ENCODE measurements around the gene FAM151B. TPM values are rescaled to one million over a fixed set of nuclear protein-coding genes. Genes with fewer than 3 reads are reported as not detected.

Gene FAM151B
- total and polyA plus RNA-seq, 3 donors from 2014 or later: 2.8 to 5.0 (median 2.8) TPM

GRCh38 chr5:80508844-80509243, 20.9 kb downstream of the FAM151B start:
- H3K9me3 ChIP-seq: no peaks in the 10 kb centered on the region
- no peak overlapping the region for H3K27ac ChIP-seq
- no peak for DNase-seq
- intact Hi-C loops (cut with DNase I; ENCODE audit: low total_unique reads): no loop called here
- H3K36me3 ChIP-seq (ENCODE audit: low read depth, missing control alignments): no peaks in the 10 kb centered on the region
- H3K27me3 ChIP-seq: no peaks in the 10 kb centered on the region
- no peak overlapping the region for H3K4me3 ChIP-seq
- no peaks in the 10 kb centered on the region for H3K4me1 ChIP-seq
- TF ChIP-seq CTCF (IDR thresholded peaks at IDR 0.05) (no peak), POLR2A (IDR thresholded peaks at IDR 0.05) (no peak)
- WGBS, 2 donors: 92 to 96% methylated on average over 6 of the region's 6 CpGs

DNA sequence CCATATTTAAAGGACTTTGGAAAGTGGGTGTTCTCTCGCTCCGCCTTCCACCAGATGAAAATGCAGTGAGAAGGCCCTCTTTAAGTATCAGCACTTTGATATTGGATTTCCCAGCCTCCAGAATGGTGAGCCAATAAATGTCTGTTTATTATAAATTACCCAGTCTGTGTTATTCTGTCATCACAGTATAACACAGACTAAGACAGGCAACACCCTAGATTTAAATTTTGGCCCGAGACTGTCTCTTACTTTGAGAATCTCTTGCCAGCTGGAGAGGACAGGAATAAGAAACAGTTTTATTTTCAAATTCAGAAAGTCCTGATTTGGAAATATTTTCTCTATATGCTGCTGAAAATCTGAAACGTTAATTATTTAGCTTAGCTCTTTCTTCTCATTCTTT, 21.5 kb downstream of the FAM151B start:
- no peaks in the 10 kb centered on the region for H3K4me1 ChIP-seq
- no peak overlapping the region for H3K4me3 ChIP-seq
- H3K27me3 ChIP-seq: no peaks in the 10 kb centered on the region
- intact Hi-C loops (cut with DNase I; ENCODE audit: low total_unique reads): no loop called here
- 90 to 92% methylated on average over 4 of the region's 4 CpGs for WGBS, 2 donors
- no peaks in the 10 kb centered on the region for H3K9me3 ChIP-seq
- DNase-seq: no peak
- TF ChIP-seq POLR2A (IDR thresholded peaks at IDR 0.05) (no peak), CTCF (IDR thresholded peaks at IDR 0.05) (no peak)
- no peak overlapping the region for H3K27ac ChIP-seq
- no peaks in the 10 kb centered on the region for H3K36me3 ChIP-seq (ENCODE audit: low read depth, missing control alignments)

DNA sequence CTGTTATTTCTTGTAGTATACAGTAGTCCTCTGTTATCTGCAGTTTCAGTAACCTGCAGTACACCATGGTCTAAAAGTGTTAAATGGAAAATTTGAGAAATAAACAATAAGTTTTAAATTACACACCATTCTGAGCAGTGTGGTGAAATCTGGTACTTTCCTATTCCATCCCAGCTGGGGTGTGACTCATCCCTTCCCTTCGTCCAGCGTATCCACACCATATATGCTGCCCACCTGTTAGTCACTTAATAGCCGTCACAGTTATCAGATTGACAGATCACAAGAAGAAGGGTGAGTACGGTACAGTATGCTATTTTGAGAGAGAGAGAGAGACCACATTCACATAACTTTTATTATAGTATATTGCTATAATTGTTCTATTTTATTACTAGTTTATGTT, 28.9 kb downstream of the FAM151B start:
- H3K36me3 ChIP-seq (ENCODE audit: low read depth, missing control alignments): no peaks in the 10 kb centered on the region
- H3K4me1 ChIP-seq: no peaks in the 10 kb centered on the region
- H3K4me3 ChIP-seq: no peak overlapping the region
- H3K27me3 ChIP-seq: no peaks in the 10 kb centered on the region
- H3K27ac ChIP-seq: no peak overlapping the region
- TF ChIP-seq POLR2A (IDR thresholded peaks at IDR 0.05) (no peak), CTCF (IDR thresholded peaks at IDR 0.05) (no peak)
- 85 to 92% methylated on average over 4 of the region's 4 CpGs for WGBS, 2 donors
- intact Hi-C loops (cut with DNase I; ENCODE audit: low total_unique reads): no loop called here
- H3K9me3 ChIP-seq: no peaks in the 10 kb centered on the region
- DNase-seq: no peak

DNA sequence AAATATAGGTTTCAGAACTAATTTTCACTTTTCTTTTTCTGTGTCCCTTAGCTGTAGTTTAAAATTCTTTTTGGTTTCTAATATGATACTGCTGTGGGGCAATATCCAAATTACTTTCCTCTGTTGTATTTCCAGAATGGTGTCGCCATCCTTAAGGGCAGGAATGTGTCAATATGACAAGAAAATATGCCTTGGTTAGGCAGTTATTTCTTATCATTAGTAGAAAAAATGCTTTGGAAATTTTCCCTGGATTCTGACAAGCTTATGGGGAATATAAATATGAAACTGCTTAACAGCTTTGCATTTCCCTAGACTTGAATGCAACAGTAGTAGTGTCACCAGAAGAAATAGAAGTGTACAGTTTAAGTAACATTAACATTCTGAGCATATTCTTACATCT, 52.8 kb downstream of the FAM151B start:
- H3K4me3 ChIP-seq: no peak overlapping the region
- H3K4me1 ChIP-seq: no peaks in the 10 kb centered on the region
- TF ChIP-seq POLR2A (IDR thresholded peaks at IDR 0.05) (no peak), CTCF (IDR thresholded peaks at IDR 0.05) (no peak)
- H3K27ac ChIP-seq: no peak overlapping the region
- H3K36me3 ChIP-seq (ENCODE audit: low read depth, missing control alignments): no peaks in the 10 kb centered on the region
- DNase-seq: no peak
- intact Hi-C loops (cut with DNase I; ENCODE audit: low total_unique reads): no loop called here
- H3K9me3 ChIP-seq: no peaks in the 10 kb centered on the region
- H3K27me3 ChIP-seq: no peaks in the 10 kb centered on the region
- WGBS, 2 donors: 93 to 96% methylated on average over 1 of the region's 1 CpG

- DNase-seq: no peak
- WGBS, 2 donors: 78 to 84% methylated on average over 3 of the region's 3 CpGs
- Histone ChIP-seq H3K4me3 (no peak overlapping the region), H3K27me3 (no peaks in the 10 kb centered on the region), H3K4me1 (no peaks in the 10 kb centered on the region), H3K36me3 (ENCODE audit: low read depth, missing control alignments) (no peaks in the 10 kb centered on the region), H3K9me3 (no peaks in the 10 kb centered on the region), H3K27ac (no peak overlapping the region)
- intact Hi-C loops (cut with DNase I; ENCODE audit: low total_unique reads): no loop called here
- no peak for TF ChIP-seq POLR2A (IDR thresholded peaks at IDR 0.05)
- no peak for TF ChIP-seq CTCF (IDR thresholded peaks at IDR 0.05)
Measured at GRCh38 chr5:80541392-80541791, 53.5 kb downstream of the FAM151B start.

Measured in testis (tissue), 3 donors.